VCaP (cell line): ENCODE data around the gene SCO1.
A peak's percentile ranks its signal among the peaks of the same experiment; 100 is the strongest.

Experiments
- H3K27ac ChIP-seq: fragments of 450-650 bp; 2 replicates; pipeline ENCODE4 v1.5.1; 2017
- TF ChIP-seq, protein P1 (sequence below): fragments of 450-650 bp; conservative IDR thresholded peaks from 2 replicates; pipeline ENCODE4 v1.5.1; 2017; ENCODE audit warnings: mild to moderate bottlenecking, moderate library complexity

Gene SCO1

DNA sequence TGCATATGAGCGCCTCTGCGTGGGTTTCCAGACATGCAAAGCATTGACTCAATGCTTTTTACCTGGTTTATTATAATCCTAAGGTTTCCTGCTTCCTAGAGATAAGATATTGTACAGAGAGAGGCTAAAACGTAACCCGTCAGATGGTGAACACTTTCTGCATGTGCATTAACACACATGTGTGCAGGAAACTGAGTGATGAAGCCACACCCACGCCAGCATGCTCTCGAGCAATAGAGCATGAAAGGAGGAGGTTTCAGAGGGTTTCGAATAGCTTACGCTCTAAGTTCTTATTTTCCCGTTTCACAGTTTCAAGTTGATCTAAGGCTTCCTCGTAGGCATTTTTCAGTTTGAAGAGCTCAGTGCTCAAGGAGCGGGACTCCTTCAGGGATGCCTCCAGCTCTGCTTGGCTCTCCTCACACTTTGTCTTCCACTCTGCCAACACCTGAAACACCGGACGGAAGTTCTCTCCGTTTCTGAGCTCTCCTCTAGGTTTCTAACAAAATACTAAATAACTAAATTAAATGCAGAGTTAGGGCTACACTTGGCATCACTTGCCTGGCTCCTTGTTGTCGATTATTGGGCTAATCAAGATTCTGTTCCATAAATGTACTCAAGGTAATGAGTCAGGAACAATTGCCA lies 63.5 kb downstream of the SCO1 start:
- TF ChIP-seq, protein P1, sequence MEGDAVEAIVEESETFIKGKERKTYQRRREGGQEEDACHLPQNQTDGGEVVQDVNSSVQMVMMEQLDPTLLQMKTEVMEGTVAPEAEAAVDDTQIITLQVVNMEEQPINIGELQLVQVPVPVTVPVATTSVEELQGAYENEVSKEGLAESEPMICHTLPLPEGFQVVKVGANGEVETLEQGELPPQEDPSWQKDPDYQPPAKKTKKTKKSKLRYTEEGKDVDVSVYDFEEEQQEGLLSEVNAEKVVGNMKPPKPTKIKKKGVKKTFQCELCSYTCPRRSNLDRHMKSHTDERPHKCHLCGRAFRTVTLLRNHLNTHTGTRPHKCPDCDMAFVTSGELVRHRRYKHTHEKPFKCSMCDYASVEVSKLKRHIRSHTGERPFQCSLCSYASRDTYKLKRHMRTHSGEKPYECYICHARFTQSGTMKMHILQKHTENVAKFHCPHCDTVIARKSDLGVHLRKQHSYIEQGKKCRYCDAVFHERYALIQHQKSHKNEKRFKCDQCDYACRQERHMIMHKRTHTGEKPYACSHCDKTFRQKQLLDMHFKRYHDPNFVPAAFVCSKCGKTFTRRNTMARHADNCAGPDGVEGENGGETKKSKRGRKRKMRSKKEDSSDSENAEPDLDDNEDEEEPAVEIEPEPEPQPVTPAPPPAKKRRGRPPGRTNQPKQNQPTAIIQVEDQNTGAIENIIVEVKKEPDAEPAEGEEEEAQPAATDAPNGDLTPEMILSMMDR: no peak
- no peak overlapping the region for H3K27ac ChIP-seq

DNA sequence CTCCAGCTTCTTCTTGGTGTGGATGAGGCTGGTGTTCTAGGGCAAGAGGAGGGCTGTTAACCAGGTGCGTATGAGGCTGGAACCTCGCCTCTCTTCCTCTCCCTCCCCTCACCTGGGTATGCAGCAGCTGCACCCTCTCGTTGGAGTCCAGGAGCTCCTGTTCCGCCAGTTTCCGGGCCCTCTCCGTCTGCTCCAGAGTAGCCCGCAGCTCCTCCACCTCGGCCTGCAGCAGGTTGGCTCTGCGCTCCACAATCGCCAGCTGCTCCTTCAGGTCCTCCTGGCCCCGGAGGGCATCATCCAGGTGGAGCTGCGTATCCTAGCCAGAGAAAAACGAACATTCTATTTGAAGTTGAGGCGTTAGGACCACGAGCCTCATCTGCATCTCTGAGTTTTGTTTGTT lies 65.6 kb downstream of the SCO1 start:
- no peak overlapping the region for H3K27ac ChIP-seq
- TF ChIP-seq, protein P1: no peak

DNA sequence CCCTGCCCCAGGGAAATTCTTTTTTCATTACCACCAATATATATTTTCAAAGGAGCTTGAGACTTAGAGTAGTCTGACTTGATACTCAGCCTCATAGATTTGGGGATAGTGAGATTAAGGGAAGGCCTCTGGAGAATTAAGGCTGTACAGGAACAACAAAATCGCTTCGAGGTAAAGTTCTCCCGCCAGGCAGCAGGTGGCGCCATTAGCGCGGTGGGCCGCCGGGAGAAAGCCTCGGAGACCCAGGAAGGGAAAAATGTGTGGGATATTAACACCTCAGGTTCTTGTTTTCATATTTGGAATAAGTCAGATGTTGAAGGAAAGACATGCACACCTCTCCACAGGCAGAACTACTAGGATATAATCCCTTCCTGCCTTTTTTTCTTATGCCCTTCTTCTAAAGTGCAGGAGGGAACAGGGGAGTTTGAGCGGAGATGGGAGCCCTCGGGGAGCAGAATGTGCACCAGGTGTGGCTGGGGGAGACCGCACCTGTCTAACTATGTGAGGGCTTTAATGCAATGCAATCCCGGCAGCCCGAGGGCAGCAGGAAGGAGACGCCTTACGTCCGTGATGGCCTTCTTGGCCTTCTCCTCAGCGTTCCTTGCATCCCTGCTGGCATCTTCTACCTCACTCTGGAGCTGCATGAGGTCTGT lies 66.2 kb downstream of the SCO1 start:
- TF ChIP-seq, protein P1: peak; percentile 85
- no peak overlapping the region for H3K27ac ChIP-seq

DNA sequence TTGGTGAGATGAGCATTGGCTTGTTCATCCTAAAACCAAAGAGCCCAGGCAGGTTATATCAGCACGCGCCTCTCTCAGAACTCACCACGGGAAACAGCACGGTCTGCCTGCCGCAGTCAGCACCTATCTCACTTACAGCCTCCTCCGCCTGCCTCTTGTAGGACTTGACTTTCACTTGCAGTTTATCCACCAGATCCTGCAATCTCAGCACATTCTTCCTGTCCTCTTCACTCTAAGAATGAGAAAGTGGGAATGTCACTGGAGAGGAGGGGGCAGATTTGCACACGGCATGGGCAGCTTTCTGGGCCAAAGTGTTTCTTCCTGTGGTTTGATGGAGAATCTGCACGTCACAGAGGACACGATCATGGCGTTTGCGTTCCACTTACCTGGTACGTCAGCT lies 67.6 kb downstream of the SCO1 start:
- TF ChIP-seq, protein P1: no peak

GRCh38 chr17:10628756-10629155 lies 68.6 kb downstream of the SCO1 start:
- TF ChIP-seq, protein P1: peak; percentile 27; the same call in 1 of the 2 replicates
- H3K27ac ChIP-seq: peak overlapping the region; percentile 64

More for the DNA sequence above, 67.6 kb downstream of the SCO1 start:
- no peak overlapping the region for H3K27ac ChIP-seq

DNA sequence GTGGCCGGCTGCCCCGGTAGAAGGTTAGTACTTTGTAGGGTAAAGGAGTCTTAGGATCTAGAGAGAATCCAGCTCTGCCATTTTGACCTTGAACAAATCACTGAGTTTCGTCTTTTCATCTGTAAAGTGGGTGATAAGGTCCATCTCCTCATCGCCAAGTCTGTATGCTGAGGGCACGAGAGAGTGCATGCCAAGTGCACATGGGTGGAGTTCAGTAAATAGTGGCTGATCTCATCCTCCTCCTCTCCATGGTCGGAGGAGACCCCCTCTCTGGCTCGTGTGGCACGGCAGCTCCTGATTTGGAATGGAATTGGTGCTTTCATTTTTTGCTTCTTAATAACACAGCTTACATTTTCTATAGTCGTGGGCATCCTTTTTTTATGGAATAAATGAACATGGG lies 70.9 kb downstream of the SCO1 start:
- TF ChIP-seq, protein P1: no peak
- H3K27ac ChIP-seq: no peak overlapping the region

DNA sequence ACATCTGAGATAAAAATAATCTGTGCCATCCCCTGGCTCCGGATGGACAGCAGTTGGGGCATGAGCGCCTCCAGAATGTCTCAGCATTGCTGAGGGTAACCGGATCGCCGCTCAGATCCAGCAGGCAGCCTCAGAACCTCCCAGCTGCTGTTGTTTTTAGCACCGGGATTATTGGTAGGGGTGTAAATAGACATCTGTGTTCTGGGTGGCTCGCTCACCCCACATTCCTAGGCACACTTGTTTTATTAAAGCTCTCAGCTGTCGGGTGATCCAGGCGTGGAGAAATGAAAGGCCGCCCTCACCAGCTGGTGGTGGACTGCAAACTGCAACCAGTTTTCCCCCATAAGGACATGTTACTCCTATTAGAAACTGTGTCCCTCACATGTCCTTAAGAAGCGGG lies 72.4 kb downstream of the SCO1 start:
- TF ChIP-seq, protein P1: no peak
- H3K27ac ChIP-seq: peak overlapping the region; percentile 41
